HFF-Myc (cell line): Measurements from ENCODE around the gene PPARG.
"Not testable (repeated sequence)": the region's sequence is repeated elsewhere in the genome, so short reads cannot be mapped to it uniquely, and the experiment has no call there.

ENCODE experiments used
- DNase-seq: peaks from one replicate; pipeline ENCODE4 v3.0.0-alpha.2; 2011; ENCODE audit warnings: low read depth; ENCODE audit errors: extremely low read depth
- H3K4me3 ChIP-seq: replicated peaks from 2 replicates; pipeline ENCODE4 v1.5.1; 2011; ENCODE audit warnings: low read depth, mild to moderate bottlenecking, control low read depth, low read length
- TF ChIP-seq, protein P1 (sequence below): IDR thresholded peaks from 2 replicates; pipeline ENCODE4 v1.5.1; 2012; ENCODE audit warnings: mild to moderate bottlenecking, low read depth, low read length, control low read depth; ENCODE audit errors: missing control alignments

Gene PPARG

DNA sequence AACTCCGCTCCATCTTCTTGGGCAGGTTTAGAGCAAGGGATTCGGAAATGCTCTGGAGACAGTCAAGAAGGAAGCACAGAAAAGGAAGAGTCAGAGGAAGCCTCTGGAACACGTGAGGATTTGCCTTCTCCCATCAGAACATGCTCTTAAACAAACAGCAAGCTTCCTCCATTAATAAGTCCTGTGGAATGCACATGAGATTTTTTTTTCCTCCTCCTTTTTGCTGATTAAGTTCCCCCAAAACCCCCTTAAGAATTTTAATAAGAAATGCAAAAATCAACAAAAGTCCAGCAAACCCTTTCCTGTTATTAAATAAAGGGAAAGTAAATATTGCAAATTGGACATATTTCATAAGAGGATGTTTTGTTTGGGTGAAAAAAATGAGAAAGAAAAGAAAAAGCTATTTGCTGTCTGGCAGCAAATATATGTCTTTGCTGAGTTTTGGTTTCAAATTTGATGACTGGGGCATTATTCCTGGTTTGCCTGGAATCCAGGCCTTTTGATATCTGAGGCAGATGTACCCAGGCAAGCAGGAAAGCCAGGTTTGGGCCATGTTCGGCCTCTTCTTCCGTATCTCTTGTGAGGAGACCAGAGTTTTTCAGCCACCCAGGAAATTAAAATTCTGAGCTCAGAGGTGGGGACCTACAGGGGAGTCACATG lies 187.5 kb downstream of the PPARG start:
- H3K4me3 ChIP-seq = no peak overlapping the region
- no peak for DNase-seq
- TF ChIP-seq, protein P1, sequence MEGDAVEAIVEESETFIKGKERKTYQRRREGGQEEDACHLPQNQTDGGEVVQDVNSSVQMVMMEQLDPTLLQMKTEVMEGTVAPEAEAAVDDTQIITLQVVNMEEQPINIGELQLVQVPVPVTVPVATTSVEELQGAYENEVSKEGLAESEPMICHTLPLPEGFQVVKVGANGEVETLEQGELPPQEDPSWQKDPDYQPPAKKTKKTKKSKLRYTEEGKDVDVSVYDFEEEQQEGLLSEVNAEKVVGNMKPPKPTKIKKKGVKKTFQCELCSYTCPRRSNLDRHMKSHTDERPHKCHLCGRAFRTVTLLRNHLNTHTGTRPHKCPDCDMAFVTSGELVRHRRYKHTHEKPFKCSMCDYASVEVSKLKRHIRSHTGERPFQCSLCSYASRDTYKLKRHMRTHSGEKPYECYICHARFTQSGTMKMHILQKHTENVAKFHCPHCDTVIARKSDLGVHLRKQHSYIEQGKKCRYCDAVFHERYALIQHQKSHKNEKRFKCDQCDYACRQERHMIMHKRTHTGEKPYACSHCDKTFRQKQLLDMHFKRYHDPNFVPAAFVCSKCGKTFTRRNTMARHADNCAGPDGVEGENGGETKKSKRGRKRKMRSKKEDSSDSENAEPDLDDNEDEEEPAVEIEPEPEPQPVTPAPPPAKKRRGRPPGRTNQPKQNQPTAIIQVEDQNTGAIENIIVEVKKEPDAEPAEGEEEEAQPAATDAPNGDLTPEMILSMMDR = no peak

DNA sequence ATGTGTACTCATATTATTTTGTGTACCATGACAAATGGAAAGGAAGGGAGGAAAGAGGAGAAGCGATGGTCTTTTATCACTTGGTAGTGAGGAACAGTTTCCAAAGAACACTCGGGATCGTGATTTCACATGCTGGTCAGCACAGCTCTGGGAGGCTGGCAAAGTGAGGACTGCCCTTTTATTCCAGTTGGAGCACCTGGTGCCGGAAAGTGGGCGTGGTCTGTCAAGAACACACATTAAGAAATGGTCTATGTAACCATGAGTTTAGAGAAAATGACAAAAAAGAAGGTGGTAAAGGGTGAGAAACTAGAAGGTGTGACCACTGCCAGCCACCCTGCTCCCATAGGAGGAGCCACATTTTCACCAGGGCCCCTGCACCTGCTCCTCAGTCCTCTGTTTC lies 188.4 kb downstream of the PPARG start:
- H3K4me3 ChIP-seq = no peak overlapping the region
- TF ChIP-seq, protein P1 = no peak
- DNase-seq = no peak

DNA sequence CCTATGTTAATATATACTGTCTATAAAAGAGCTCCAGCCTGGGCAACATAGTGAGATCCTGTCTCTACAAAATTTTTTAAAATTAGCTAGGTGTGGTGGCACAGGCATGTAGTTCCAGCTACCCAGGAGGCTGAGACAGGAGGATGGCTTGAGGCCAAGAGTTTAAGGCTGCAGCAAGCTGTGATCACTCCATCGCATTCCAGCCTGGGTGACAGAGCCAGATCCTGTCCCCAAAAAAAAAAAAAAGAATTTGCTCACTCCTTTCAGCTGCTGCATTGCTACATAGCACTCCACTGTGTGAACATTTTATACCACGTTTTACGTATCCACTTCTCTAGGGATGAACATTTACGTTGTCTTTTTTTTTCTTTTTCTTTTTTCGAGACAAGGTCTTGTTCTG lies 189.5 kb downstream of the PPARG start:
- no peak overlapping the region for H3K4me3 ChIP-seq
- TF ChIP-seq, protein P1 = no peak
- DNase-seq = no peak

DNA sequence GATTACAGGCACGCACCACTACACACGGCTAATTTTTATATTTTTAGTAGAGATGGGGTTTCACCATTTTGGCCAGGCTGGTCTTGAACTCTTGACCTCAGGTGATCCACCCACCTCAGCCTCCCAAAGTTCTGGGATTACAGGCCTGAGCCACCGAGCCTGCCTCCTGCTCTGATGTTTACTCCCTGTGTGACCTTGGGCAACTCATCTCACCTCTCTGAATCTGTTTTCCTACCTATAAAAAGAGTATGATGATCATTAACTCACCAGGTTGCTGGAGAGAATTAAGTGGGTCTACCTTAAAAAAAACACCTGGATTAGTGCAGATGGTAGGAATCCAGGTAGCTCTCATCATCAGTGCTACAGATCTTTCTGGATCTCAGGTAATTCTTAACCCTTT lies 190.3 kb downstream of the PPARG start:
- not testable (repeated sequence) for H3K4me3 ChIP-seq, DNase-seq

DNA sequence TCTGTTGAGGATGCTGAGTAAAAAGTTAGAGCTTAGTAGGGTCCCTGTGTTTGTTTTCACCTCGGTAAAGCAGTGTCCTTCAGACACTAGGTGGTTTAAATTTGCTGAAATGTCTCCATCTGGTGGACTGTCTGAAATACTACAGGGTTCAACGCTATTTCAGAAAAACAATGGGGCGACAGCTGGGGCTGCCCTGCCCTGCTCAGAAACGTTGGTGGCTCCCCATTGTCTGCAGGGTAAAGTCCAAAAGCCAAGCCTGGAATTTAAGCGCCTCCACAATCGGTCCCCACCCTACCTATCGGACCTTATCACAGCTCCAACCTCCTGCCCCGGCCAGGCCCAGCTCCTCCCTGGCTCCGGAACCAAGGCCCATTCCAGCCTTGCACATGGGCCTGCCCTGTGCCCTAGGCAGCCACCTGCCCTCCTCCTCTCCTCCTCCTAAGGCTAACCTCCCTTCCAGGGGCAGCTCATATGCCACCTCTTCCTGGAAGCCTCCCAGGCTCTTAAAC lies 191.1 kb downstream of the PPARG start:
- TF ChIP-seq, protein P1 = peak; percentile 58
- no peak overlapping the region for H3K4me3 ChIP-seq
- no peak for DNase-seq

DNA sequence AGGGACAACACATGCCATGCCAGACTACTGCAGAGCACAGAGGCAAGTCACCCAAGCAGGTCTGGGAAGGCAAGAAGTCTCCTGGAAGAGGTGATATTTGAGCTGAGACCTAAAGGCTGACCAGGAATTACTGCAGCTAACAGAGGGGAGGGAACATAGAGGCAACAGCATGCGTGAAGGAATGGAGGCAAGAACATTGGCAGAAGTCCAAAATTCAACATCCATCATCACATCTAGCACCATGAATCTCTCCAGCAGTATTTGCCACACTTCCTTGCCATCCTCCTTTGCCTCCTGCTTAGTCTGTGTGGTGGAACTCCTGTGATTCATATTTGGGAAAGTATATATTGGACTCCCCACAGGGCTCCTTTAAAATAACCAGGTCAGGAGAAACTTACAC lies 194.5 kb downstream of the PPARG start:
- H3K4me3 ChIP-seq = peak overlapping the region; percentile 94
- DNase-seq = no peak
- TF ChIP-seq, protein P1 = no peak

DNA sequence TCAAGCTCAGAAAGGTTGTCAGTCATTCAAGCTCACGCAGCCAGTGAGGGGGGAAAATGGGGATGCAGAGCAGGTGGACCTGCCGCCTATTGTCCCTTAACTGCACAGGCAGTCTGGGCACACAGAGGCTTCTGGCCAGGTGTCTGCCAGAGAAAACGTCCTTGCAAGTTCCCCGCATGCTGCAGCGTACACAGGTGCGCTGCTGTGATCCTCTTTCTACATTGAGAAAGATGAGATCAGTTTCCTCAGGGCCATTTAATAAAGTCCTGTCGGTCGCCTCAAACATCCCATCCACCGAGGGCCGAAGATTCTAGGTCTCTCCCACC lies 195.0 kb downstream of the PPARG start:
- peak overlapping the region; percentile 94 for H3K4me3 ChIP-seq
- TF ChIP-seq, protein P1 = no peak
- DNase-seq = no peak
